GM04504 (cell line): ENCODE data around the gene ATAD5.
"Not testable (repeated sequence)": the region's sequence is repeated elsewhere in the genome, so short reads cannot be mapped to it uniquely, and the experiment has no call there.

ENCODE experiments used
- DNase-seq: peaks from one replicate; pipeline ENCODE4 v3.0.0-alpha.2; 2012; ENCODE audit warnings: low read depth

ATAD5 gene

DNA sequence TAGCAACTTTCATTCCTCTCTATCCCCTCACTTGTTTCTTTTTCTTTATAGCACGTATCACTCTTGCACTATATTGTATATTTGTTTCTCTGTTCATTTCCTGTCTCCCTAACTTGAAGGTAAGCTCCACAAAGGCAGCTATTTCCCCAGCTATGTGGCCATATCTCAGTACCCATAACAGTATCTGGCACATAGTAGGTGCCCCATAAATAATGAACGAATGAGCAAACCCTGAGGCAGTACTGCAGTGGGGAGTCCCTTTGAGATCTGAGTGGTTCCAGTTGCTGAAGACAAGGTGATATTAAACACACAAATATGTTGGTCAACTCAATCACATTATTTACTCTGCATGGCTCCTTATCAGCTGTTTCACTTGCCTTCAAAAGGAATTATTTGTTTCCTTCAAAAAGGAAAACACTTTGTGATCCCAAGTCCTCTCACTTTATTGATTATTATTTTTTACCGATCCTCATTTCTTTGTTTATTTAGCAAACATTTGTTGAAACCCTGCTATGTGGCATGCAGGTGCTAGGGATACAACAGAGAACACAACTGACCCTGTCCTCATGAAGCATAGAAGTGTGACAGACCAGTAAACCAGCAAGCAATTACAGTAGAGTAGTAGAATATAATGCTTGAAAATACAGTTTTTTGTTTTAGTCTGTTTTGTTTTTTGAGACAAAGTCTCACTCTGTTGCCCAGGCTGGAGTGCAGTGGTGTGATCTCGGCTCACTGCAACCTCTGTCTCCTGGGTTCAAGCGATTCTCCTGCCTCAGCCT, 84.3 kb downstream of the ATAD5 start:
- no peak for DNase-seq

DNA sequence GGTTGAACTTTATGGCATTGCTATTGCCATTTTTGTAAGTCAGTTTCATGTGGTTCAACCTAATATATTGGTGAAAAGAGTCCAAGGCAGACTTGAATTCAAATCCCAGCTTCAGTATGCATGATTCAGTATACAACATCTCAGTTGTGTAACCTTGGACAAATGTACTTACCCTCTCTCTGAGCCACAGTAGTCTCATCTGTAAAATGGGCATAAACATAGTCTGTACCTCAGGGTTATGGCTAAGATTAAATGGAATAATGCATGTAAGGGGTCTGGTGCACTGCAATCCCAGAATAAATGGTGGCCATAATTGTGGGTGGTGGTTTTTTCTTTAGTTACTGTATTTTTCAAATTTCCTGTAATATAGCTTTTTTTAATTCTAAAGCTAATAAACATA, 85.3 kb downstream of the ATAD5 start:
- DNase-seq: no peak

DNA sequence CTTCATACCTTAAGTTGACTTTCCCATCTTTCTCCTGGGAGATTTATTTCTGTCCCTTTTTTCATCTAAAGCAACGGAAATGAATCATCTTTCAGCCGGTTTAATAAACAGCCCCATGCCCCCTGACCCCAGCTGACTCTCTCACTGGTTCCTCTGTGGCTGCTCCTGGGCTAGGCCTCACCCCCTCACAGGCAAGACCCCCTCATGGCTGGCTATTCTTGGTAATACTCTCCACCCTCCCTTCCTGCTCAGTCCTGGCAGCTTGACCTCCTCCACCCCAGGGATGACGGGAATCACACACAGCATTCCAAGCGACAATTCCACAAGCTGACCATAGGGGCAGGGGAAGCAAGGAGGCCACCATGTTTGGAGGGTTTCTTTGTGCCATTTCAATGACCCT, 88.5 kb downstream of the ATAD5 start:
- no peak for DNase-seq

DNA sequence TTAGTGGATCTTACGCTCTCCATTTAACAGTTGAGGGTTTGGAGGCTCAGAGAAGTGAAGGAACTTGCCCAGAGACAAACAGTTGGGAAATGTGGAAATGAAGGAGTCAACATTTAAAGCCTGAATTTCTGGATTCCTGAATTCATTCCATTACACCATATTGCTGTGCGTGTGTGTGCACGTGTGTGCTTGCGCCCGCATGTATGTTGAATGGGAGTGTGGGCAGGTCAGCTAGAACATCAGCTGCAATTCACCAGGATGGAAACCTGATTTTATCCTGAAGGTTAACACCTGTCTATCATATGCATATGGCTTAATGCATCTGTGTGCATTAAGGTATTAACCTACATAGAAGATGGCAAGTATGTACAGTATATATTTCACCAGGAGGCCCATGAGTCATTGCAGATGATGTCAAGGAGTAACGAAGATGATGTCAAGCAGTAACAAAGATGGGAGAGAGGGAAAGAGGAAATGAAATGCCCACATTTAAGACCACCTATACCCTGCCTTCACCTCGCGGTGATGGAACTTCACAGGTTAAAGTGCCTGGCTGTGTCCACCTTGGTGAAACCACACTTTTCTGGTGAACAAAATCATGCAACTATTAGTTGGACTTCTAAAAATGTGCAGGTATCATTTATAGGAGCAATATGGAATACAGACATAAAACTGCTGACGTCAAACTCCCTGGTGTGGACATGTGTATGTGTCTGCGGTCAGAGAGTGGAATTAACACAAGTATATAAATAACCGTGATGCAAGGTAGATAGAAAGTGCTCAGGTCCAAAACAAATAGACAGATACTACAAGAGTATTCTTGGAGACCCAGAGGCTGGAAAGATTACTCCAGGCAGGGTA, 89.1 kb downstream of the ATAD5 start:
- DNase-seq: no peak

DNA sequence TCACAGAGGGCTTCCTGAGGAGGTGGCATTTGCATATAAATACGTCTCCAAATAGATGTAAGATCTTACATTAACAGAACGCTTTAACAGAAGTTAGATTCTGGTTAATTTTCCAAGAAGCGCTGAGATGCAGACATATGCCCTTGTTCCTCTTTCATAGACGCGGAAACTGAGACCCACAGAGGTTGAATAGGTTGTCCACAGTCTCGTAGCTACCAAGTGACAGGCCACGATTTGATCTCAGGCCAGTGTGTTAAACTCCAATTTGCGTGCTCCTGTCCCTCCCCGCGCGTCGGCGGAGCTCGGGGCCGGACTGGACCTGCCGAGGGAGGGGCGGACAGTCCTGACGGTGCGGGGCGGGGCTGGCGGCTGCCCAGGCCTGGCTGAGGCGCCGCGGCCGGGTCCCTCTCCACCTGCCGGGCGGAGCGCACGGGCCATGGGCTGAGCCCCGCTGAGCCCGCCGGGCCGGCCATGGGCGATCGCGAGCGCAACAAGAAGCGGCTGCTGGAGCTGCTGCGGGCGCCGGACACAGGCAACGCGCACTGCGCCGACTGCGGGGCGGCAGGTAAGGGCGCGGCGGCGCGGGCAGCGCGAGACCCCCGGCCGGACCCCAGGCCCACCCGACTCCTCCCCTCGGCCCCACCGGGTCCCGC, 89.9 kb downstream of the ATAD5 start, which contains the start of gene ADAP2:
TSS of gene ADAP2 (plus strand) at position 402 of the 653 bp plus-strand sequence. CDS start at position 472, 70 bp downstream.
- no peak for DNase-seq

DNA sequence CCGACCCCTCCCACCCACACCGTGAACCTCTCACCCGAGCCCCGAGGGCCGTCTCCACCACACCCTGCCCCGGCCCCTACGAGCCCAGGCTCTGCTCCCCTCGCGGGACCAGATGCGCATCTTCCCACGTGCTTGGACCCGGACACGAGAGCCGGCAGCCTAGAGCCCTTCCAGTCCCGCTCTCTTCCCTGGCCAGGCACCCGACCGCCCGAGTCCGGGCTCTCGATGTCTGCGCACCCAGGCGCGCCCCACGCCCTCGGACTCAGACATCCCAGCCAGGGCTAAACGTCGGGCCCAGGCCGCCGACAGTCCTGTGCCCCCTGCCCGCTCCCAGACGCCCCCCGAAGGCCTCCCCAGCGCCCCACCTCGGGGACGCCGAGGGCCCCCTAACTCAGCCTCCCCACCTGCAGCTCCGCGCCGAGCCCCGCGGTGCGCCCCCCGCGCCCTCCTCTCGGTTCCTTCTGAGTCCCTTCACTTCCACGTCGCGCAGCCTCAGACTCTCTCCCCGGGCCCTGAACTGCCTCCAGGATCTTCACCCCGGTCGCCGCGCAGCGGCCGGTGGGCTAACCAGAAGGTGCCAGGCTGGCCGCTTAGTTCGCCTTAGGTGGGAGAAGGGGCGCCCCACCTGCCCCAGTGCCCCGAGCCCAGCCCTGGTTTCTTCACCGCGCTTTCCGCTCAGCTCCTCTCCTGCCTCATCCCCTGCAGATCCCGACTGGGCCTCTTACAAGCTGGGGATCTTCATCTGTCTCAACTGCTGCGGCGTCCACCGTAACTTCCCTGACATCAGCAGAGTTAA, 90.7 kb downstream of the ATAD5 start:
- no peak for DNase-seq

DNA sequence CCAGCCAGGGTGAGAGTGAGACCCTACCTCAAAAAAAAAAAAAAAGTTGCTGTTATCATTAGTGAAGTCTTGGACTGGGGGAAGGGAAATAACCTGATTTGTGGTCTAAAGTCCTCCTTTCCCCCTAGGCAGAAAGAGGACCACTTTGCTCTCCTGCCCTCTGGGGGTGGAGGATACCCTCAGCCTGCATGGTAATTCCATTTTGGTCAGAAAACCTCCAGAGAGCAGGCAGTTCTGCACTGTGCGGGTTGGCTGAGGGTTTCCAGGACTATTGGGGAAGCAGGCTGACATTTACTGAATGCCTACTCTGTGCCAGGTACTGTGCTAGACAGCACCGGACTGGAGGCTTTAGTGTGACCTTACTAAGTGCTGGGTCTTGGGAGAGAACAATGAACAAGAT, 92.6 kb downstream of the ATAD5 start:
- DNase-seq: no peak

DNA sequence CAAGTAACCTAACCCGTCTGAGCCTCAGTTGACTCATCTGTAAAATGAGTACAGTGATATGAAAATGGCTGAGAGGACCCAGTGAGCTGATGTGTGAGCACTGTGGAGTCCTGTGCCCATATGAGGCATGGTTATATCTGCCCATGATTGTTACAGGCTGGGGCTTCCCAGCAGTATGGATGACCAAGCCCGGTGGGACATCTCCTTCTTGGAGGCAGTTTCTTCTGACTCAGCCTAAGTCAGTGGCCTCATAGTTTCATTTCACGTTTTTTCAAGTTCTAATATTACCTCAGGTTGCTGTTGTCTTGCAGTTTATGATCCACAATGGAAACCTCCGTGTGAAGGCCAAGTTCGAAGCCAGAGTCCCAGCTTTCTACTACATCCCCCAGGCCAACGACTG, 94.8 kb downstream of the ATAD5 start:
- DNase-seq: no peak

DNA sequence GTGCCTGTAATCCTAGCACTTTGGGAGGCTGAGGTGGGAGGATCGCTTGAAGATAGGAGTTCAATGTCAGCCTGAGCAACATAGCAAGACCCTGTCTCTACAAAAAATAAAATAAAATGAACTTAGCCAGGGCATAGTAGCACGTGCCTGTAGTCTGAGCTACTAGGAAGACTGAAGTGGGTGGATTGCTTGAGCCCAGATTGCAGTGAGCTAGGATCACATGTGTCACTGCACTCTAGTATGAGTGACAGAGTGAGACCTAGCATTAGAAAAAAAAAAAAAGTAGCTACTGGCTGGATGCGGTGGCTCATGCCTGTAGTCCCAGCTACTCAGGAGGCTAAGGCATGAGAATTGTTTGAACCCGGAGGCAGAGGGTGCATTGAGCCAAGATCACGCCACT, 96.0 kb downstream of the ATAD5 start:
- no peak for DNase-seq

DNA sequence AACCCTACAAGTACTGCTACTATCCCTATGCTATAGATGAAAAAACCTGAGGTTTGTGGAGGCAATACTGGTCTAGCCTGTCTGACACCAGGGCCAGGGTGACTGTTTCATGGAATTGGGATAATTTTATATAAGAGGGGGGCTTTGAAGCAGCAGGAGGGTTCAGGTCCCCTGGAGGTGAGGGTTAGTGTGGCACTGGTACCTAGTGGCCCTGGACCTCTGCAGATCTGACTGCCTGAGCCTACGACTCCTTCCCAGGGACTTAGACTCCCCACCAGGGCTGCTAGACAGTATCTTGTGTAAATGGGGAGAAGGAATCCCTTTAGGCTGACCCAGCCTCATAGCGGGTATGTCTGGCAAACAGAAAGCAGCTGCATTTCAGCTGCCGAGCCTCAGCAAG, 96.8 kb downstream of the ATAD5 start:
- no peak for DNase-seq

DNA sequence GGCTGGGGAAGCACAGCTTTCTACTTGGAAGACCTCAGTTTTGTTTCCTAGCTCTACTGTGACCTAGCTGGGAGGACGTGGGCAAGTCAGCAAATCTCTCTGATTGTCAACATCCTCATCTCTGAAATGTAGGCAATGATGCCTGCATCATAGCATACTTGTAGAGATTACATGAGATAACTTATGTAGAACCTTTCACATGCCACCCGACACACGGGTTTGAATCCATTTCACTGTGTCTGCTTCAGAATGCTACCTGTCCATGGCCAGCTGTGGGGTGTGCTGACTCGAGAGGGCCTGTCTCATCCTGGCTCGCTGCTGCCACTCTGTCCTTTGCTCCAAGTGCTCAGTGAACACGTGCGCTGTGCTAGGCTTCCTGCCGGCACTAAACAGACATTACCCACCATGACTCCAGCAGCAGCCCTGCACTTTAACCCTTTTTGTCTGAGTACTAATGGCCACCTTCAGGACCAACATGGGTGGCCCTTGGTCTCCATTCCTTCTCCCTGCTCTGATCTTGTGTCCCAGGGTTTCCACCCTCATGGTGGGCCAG, 97.4 kb downstream of the ATAD5 start:
- no peak for DNase-seq

DNA sequence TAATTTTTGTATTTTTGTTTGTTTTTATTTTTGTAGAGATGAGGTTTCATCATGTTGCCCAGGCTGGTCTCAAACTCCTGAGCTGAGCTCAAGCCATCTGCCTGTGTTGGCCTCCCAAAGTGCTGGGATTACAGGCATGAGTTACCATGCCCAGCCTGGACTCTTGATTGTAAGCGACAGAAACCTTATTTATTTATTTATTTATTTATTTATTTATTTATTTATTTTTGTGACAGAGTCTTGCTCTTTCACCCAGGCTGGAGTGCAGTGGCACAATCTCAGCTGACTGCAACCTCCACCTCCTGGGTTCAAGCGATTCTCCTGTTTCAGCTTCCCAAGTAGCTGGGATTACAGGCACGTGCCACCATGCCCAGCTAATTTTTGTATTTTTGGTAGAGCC, 98.1 kb downstream of the ATAD5 start:
- DNase-seq: not testable (repeated sequence)

DNA sequence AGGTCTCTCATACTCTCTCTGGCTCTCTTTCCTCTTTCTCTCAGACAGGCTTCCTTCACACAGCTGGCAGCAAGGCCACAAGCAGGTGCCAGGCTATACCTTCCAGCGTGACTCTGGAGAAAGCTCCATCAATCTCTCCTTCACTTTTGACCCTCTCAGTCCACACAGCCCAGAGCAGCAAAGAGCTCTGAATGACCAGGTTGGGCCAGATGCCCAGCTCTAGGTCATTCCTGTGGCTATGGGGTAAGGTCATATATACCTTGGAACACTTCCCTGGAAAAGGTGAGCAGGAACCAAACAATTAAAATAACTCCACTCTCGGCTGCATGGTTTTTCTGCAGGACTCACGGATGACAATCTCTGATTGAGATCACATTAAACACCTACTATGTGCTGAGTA, 98.7 kb downstream of the ATAD5 start:
- DNase-seq: no peak

DNA sequence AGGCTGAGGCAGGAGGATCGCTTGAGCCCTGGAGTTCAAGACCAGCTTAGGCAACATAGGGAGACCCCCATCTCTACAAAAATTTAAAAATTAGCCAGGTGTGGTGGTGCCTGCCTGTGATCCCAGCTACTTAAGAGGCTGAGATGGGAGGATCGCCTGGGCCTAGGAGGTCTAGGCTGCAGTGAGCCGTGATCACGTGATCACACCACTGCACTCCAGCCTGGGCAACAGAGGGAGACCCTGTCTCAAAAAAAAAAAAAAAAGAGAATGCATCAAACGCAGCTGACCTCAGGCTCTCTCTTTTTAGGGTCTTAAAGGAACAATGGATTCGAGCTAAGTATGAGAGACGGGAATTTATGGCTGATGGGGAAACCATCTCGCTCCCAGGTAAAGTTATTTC, 99.8 kb downstream of the ATAD5 start:
- DNase-seq: not testable (repeated sequence)

DNA sequence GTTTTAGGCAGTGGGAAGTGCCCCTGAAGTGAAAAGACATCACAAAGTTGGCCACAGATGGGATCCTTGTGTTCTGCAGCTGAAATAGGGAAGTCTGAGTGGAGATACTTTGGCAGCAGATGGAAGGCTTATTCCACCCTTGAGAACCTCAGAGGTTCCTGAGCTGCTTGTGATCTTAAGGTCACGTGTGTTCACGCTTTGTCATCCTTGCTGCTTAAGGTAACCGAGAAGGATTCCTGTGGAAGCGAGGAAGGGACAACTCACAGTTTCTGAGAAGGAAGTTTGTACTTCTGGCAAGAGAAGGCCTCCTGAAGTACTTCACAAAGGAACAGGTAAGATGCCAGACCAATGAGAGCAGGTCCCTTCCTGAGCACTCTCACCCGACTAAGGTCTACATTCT, 102.2 kb downstream of the ATAD5 start:
- no peak for DNase-seq

DNA sequence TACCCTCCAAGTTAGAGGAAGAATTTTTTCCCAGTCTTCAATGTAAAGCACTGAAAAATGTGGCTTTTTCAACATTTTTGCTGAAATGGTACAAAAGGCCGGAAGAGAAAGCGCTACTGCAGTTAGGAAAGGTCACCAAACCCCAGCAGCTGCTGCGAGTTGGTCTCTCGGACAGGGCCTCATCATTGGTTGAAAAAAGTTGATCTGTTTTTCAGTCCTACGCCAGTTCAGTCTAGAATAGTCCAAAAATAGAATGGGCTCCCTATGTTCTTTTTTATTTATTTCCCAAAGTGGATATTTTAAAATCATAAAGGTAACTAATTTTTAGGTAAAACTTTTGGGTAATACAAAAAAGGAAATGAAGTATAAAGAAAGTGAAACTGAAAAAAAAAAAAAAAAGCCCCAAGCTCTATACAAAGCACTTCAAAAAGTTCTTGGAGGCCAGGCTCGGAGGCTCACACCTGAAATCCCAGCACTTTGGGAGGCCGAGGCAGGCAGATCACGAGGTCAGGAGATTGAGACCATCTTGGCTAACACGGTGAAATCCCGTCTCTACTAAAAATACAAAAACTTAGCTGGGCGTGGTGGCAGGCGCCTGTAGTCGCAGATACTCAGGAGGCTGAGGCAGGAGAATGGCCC, 107.4 kb downstream of the ATAD5 start:
- no peak for DNase-seq

DNA sequence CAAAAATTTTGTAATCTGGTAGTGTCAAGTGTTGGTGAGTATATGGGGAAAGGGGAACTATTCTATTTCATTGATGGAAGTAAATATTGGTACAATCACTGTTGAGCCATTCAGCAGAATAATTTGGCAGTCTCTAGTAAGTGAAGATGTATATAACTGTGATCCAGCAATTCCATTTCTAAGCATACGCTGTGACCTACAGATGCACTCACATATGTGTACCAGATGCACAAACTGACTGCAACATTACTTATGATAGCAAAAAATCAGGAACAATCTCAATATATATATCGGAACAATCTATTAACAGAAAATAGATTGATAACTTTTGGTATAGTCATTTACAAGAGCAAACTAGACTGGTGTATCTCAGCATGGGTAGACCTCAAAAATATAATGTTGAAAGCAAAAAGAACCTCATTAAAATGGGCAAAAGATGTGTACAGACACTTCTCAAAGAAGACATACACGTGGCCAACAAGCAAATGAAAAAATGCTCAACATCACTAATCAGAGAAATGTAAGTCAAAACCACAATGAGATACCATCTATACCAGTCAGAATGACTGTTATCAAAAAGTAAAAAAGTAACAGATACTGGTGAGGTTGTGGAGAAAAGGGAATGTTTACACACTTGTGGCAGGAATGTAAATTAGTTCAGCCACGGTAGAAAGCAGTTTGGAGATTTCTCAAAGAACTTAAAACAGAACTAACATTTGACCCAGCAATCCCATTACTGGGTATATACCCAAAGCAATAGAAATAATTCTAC, 110.7 kb downstream of the ATAD5 start:
- no peak for DNase-seq
